SIG-M5 (cell line): Measurements from ENCODE around the gene SHISA4.
"Not testable (repeated sequence)": the region's sequence is repeated elsewhere in the genome, so short reads cannot be mapped to it uniquely, and the experiment has no call there.

Experiments used
- DNase-seq: peaks from one replicate; lab custom pipeline; 2025; lab: John Stamatoyannopoulos, UW

The SHISA4 gene

GRCh38 chr1:201899683-201900429 is 11.2 kb downstream of the SHISA4 start:
- DNase-seq = no peak

- DNase-seq = no peak
These were observed 11.8 kb downstream of the SHISA4 start for GRCh38 chr1:201900476-201900875.

- not testable (repeated sequence) for DNase-seq
These were observed 12.3 kb downstream of the SHISA4 start for GRCh38 chr1:201901036-201901435.

- no peak for DNase-seq
These were observed 13.5 kb downstream of the SHISA4 start for GRCh38 chr1:201902198-201902597.

- DNase-seq = no peak
These were observed 14.4 kb downstream of the SHISA4 start for GRCh38 chr1:201903135-201903534.

- no peak for DNase-seq
These were observed 15.9 kb downstream of the SHISA4 start for GRCh38 chr1:201904579-201904978.

- DNase-seq = no peak
These were observed 16.7 kb downstream of the SHISA4 start for GRCh38 chr1:201905234-201905890.

- no peak for DNase-seq
These were observed 17.6 kb downstream of the SHISA4 start for GRCh38 chr1:201906336-201906735.

- DNase-seq = no peak
These were observed 18.9 kb downstream of the SHISA4 start for GRCh38 chr1:201907621-201908020.

GRCh38 chr1:201911826-201912571 is 23.3 kb downstream of the SHISA4 start:
- DNase-seq = no peak

- no peak for DNase-seq
These were observed 24.1 kb downstream of the SHISA4 start for GRCh38 chr1:201912832-201913231.

- DNase-seq = no peak
These were observed 25.9 kb downstream of the SHISA4 start for GRCh38 chr1:201914456-201915235.

- no peak for DNase-seq
These were observed 28.1 kb downstream of the SHISA4 start for GRCh38 chr1:201916649-201917249.

GRCh38 chr1:201917362-201918033 is 28.8 kb downstream of the SHISA4 start:
- no peak for DNase-seq

- DNase-seq = no peak
These were observed 29.6 kb downstream of the SHISA4 start for GRCh38 chr1:201918343-201918742.

GRCh38 chr1:201921952-201922558 is 33.4 kb downstream of the SHISA4 start:
- DNase-seq = no peak

GRCh38 chr1:201925301-201925567 is 36.5 kb downstream of the SHISA4 start:
- no peak for DNase-seq

- DNase-seq = no peak
These were observed 37.4 kb downstream of the SHISA4 start for GRCh38 chr1:201925981-201926645.

- DNase-seq = no peak
These were observed 39.6 kb downstream of the SHISA4 start for GRCh38 chr1:201928266-201928665.

GRCh38 chr1:201930137-201930536 is 41.4 kb downstream of the SHISA4 start:
- no peak for DNase-seq
